NCI-H446 treated with DMSO at 0.1 percent for 48 hours (cell line): ENCODE measurements around the gene IRGC.
"Not testable (repeated sequence)": the region's sequence is repeated elsewhere in the genome, so short reads cannot be mapped to it uniquely, and the experiment has no call there.

Source experiments
- DNase-seq: peaks from one replicate; lab custom pipeline; 2025; lab: John Stamatoyannopoulos, UW

Gene IRGC

DNA sequence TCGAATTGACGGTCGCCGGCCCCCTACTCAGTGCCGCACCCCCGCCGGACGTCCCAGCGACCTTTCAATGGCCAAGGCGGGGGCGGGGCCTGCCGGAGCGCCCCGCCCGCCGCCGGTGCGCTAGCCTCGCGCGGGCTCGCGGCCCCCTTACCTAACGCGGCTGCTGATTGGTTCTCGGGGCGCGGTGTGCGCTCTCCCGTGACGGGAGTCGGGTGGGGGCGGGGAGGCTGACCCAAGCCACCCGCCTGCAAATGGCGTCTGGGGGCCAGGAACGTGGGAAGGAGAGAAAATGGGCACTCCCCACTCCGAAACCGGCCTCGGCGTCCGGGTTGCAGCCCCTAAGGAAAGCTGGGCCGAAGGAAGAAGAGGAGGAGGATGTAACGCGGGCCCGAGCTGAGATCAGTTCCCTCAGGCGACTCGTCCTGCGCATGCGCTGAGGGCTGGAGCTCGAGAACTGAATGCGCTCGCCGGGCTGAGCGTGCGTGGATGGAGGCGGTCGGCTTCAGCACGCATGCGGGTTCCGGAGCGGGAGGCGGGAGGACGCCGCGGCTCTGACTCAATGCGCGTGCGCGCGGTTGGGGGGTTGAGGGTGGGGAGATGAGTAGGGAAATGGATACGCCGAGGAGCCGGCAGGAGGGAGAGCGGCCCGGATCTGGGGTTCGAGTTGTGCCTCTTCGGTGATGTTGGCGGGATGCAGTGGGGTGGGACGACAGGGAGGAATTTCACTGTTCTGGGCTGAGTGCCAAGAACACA is 38.8 kb downstream of the IRGC start, which contains the start of gene SMG9:
Gene SMG9, minus strand, starts transcription at position 460 of the 753 bp plus-strand sequence. CDS start 4,221 bp downstream, outside the sequence.
- DNase-seq, result peak; percentile 92

DNA sequence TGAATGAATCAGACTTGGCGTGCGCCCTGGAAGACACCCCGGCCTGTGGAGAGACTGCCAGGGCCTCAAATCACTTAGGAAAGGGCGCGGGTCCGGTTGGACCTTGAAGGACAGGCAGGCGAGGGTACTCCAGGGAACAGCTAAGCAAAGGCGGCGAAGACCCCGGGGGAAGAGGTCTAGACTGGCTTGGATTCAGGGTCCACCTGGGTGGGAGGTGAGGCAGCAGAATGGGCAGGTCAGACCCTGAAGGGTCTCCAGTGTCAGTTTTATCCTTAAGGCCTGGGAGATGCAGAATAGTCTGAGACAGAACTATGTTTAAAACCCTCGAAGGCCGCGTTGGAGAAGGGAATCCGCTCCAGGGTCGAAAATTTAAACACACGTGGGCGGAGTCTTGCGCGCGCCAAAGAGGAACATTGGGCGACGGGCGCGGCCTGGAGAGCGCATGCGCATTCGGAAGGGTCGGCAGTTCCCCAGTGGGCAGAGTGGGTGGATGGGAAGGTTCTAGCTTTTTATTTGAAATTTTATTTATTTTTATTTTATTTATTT is 39.5 kb downstream of the IRGC start:
- peak; percentile 74 for DNase-seq

DNA sequence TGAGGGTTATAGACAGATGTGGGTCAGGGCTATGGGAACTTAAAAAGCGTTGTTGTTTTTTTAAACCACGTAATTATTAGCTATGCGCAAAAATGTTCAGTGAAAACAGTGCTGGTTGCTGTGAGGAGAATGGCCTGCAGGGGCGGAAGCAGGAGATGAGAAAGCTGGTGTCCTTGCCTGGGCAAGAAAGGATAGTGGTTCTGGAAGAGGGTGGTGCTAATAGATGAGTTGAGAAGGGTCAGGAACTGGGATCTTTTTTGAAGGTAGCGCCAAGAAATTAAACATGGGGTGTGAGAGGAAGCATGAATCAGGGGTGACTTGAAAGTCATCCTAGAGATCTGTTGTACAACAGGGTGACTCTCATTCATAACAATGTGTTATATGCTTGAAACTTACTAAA is 43.6 kb downstream of the IRGC start:
- no peak for DNase-seq

DNA sequence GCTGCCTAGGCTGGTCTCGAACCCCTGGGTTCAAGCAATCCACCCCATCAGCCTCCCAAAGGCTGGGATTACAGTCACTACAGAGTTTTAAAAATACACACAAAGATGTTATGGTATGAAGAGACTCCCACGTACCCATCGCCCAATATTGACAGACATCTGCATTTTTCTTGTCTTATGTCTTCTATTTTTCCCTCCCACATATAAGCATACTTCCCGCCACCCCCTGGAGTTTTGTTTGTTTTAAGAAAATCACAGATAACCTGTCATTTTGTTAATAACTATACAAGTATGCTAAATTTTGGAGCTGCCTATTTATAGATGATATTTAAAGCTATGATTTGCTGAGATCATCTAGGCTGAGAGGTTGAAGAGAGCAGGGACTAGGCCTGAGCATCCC is 45.1 kb downstream of the IRGC start:
- no peak for DNase-seq

DNA sequence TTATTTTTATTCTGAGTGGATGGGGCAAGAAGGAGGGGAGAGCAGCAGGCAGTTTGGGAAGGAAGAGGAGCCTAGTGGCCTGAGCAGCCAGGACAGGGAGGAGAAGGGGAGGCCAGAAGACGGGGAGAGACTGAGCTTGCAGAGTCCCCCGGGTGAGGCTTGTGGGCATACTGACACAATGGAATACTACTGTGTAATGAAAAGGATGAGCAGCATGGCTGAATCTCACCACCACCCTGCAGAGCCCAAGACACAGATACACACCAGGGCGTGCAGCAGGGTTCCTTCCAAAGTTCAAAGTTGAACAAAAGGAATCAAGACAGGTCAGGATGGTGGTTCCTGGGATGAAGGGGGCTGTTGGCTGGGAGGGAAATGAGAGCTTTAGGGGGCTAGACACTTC is 46.9 kb downstream of the IRGC start:
- no peak for DNase-seq

DNA sequence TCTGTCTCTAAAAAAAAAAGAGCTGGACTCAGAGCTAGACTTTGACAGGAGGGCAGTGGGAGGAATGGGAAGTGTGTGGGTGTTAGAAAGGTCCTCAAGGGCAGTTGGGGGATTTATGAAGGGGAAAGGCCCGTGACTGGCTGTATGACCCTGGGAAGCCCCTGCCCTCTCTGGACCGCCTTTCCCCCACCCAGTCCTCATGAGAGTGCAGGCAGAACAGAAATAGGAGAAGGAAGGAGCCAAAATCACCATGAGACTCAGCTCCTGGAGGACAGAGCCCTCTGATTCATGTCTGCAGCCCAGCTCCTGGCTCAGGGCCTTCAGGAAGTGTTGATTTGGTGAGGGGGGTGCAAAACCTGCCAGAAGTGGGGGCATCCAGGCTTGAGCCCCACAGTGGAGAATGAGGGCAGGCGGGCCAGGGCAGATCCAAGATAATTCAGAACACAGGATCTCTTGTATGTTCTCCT is 47.6 kb downstream of the IRGC start:
- DNase-seq, result no peak

DNA sequence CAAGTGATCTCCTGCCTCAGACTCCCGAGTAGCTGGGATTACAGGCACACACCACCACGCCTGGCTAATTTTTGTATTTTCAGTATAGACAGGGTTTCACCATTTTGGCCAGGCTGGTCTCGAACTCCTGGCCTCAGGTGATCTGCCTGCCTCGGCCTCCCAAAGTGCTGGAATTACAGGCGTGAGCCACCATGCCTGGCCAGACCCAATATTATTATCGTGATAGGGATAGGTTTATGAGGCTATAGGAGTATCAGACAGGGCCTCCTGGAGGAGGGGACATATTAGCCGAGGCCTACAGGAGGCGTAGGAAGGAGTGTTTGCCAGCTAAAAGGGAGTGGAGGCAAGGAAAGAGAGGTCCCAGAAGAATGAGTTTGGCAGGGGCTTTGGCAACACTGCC is 48.8 kb downstream of the IRGC start:
- not testable (repeated sequence) for DNase-seq

DNA sequence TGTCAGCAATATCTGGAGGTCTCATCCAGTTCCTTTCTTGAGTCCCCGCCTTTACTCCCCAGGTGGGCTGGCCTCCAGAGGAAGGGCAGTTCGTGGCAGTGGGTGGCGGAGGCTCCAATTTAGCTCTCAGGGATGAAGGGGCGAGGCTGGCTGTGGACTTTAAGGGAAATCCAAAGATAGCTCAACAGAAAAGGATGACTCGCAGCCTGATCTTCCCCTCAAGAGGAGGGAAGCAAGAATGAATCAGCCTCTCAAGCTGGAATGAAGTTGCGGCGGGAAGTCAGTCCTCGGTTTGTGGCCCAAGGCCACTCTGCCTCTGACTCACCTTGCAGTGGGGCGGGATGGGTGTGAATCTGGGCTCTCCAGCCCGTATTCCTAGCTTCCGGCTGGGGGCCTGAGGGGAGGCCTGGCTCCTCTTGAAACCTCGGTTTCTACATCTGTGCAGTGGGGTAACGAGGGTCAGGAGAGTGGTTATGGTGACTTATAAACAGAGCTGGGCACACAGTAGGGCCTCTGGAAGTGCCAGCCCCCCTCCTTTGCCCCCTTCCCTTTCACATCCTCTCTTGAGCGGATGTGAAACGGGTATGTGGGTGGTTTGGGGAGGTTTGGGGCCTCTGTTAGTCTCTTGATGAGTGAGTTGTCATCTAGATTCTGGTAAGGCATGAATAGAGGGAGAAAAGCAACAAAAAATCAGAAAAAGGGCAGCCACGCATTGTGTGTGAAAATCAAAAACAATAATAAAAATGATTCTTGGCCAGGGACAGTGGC is 49.4 kb downstream of the IRGC start:
- peak; percentile 7 for DNase-seq

DNA sequence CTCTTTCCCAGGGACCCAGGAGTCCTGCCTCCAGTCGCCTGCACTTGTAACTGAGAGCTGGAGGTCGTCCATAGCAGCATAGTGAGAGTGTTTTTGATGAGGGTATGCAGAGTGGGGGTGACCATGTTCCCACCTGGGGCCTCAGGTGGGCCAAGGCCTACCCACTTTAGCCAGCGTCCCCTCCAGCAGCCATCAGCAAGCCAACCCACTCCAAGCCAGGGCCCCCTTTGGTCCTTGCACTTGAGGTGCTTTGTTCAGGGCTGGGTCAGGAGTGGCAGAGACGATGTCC is 50.8 kb downstream of the IRGC start:
- no peak for DNase-seq

DNA sequence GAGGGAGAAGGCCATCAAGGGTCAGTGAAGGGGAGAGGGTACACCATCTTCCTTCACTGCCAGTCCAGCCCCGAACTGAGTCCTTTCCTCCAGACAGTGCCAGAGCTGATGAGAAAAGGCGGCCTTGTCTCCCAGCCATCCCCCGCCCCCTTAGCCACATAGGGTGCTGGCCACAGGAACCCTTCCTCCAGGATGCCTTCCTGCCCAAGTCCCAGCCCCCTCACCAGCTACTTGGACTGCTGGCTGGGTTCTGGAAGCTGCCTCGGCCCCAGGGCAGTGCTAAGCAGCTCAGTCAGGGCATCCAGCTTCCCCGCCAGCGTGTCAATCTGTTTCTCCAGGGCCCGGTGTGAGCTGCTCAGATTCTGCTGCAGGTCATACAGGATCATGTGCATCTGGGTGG is 51.4 kb downstream of the IRGC start:
- DNase-seq, result no peak

DNA sequence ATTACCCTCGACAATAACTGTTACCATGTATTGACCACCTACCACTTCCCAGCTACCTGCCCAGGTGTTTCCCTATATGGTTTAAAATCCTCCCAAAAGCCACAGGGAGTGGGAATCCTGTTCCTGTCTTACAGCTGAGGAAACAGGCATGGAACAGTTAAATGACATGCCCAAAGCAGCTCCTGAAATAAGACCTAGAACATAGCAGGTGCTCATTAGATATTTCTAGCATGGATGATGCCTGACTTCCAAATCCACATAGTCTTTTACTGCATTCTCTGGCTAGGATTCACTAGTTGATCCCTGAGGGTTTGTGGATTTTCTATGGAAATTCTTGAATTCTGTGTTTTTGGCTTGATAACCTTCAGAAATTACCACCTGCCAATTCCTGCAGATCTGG is 51.9 kb downstream of the IRGC start:
- no peak for DNase-seq

DNA sequence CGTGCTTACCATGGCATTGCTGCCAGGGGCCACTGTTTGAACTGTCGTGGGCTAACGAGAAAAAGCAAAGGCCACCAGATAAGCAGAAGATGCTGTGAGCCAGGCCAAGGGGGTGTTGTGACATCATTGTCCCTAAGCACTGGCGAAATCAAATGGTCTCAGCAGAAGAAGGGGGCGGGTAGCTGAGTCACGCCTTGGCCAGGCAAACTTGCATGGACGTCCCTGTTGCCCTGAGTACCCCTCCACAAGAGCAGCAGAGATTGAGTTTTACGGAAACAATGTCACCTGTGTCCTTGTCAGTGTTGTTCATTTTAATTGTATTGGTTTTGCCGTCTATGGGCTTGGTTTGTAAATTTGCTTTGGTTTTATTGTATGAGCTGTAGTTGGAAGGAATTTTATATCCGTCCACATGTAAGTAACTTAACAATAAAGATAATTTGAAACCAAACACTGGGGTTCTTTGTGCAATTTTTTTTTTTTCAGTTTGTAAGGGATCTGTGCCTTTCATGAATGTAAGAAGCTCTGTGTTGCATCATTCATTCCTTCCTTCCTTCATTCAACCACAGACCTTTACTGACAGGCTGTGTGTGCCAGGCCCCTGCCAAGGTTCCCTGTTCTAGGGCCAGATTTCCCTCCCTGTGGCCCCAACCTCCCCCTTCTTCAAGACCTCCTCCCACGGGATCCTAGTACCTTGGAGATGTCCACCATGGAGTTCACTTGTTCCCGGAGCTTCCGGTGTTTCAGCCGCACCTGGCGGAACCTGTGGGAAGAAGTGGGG is 52.6 kb downstream of the IRGC start:
- no peak for DNase-seq

DNA sequence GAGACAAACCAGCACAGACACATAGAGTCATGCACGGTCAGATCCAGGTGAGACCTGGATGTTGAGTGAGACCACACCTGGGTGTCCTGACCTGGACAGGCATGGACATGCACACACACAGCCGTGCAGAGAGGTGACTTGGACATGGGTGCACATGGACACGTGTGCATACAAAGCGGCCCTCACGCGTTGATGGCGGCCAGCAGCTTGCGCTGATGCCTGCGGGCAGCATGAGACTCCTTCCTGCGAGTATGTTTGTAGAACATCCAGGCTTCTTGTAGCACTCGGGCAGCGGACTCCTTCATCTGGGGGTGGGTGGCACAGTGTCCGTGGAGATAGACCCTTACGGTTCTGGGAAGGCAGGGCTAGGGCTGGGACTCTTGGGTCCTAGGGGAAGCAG is 53.4 kb downstream of the IRGC start:
- no peak for DNase-seq
